Activated T-helper 9 cell treated with anti-CD3 and anti-CD28 coated beads, Interleukin-2, amount 50 U/mL, for 16 hours (primary cell): ENCODE data around the gene TRIO.
A peak's percentile ranks its signal among the peaks of the same experiment; 100 is the strongest.

Experiments
- DNase-seq: peaks from one replicate; pipeline ENCODE4 v3.0.0-alpha.2; 2020; ENCODE audit warnings: low read depth

The TRIO gene

GRCh38 chr5:14330291-14330690, 187.1 kb downstream of the TRIO start:
- DNase-seq: no peak

GRCh38 chr5:14330729-14331385, 187.7 kb downstream of the TRIO start:
- DNase-seq: no peak

- no peak for DNase-seq
Observed at GRCh38 chr5:14331386-14331781, 188.2 kb downstream of the TRIO start.

GRCh38 chr5:14332038-14332631, 189.0 kb downstream of the TRIO start:
- no peak for DNase-seq

GRCh38 chr5:14332746-14333145, 189.6 kb downstream of the TRIO start:
- DNase-seq: no peak

GRCh38 chr5:14337593-14337992, 194.5 kb downstream of the TRIO start:
- no peak for DNase-seq

- DNase-seq: no peak
Observed at GRCh38 chr5:14339468-14339867, 196.3 kb downstream of the TRIO start.

GRCh38 chr5:14341571-14342230, 198.6 kb downstream of the TRIO start:
- no peak for DNase-seq

GRCh38 chr5:14342306-14342705, 199.2 kb downstream of the TRIO start:
- no peak for DNase-seq

- DNase-seq: no peak
Observed at GRCh38 chr5:14343376-14343775, 200.2 kb downstream of the TRIO start.

GRCh38 chr5:14347522-14347921, 204.4 kb downstream of the TRIO start:
- no peak for DNase-seq

GRCh38 chr5:14348142-14348541, 205.0 kb downstream of the TRIO start:
- no peak for DNase-seq

GRCh38 chr5:14349029-14349428, 205.9 kb downstream of the TRIO start:
- DNase-seq: no peak

GRCh38 chr5:14351086-14351661, 208.0 kb downstream of the TRIO start:
- DNase-seq: no peak

GRCh38 chr5:14351845-14352712, 208.9 kb downstream of the TRIO start:
- peak; percentile 25 for DNase-seq

GRCh38 chr5:14353726-14354474, 210.8 kb downstream of the TRIO start:
- no peak for DNase-seq

- DNase-seq: no peak
Observed at GRCh38 chr5:14355391-14355790, 212.2 kb downstream of the TRIO start.

GRCh38 chr5:14356305-14356704, 213.2 kb downstream of the TRIO start:
- DNase-seq: no peak

- no peak for DNase-seq
Observed at GRCh38 chr5:14357441-14357840, 214.3 kb downstream of the TRIO start.

- no peak for DNase-seq
Observed at GRCh38 chr5:14357851-14358250, 214.7 kb downstream of the TRIO start.

GRCh38 chr5:14358536-14358935, 215.4 kb downstream of the TRIO start:
- DNase-seq: no peak
